ENCODE data around the gene NR2C2. TPM values are rescaled to one million over a fixed set of nuclear protein-coding genes. Genes with fewer than 3 reads are reported as not detected.

NR2C2 gene
- total and polyA plus RNA-seq, 2 of the 13 experiments (the other 11 are each of a cell fraction or from before 2014, with no cell fraction given): 7.8 to 11.8 TPM

DNA sequence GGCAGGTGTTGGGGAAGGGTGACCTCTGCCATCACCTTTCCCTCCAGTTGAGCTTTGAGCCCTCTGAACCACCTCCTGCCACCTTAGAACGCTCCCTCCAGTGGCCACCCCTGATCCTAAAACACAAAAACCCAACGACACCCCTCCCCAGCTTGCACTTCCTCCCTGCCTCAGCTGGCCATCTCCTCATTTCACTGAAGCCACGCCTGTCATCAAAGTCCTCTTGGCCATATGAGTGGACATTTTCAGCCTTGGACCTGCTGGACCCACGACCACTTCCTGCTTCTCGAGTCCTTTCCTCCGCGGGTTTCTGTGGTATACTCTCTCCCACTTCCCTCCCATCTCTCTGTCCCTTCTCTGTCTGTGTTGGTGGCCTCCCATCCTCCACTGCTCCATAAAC is 48.5 kb upstream of the NR2C2 start:
- ATAC-seq (no peak), DNase-seq (ENCODE audit: low spot score) (no peak), FAIRE-seq (no peak)
- no peaks in the 10 kb centered on the region for H3K79me2 ChIP-seq (ENCODE audit: insufficient read depth, low read length)
- no peaks in the 10 kb centered on the region; a peak in 1 of 5 replicates for H3K27me3 ChIP-seq (ENCODE audit: control insufficient read depth in 1 of 2, insufficient read depth in 2 of 2, low read length in 2 of 2)
- H3K27ac ChIP-seq (ENCODE audit: extremely low read length, insufficient read depth, low read length): no peak overlapping the region
- no peak overlapping the region for H3K9ac ChIP-seq (ENCODE audit: insufficient read depth, low read depth, low read length)
- CTCF ChIA-PET (ENCODE audit: low intra/inter-chr PET ratio, low total read pairs): no interaction called here
- H3K4me3 ChIP-seq (replicated peaks in 1 of 3; ENCODE audit: insufficient read depth in 1 of 3, low read depth in 2 of 3, low read length in 3 of 3): no peak overlapping the region; a peak in 1 of 6 replicates
- peaks cover 34% of the 10 kb centered on the region for H3K4me1 ChIP-seq (ENCODE audit: insufficient read depth, low read length)
- no peak overlapping the region for H2AFZ ChIP-seq (ENCODE audit: low read length)
- no peaks in the 10 kb centered on the region for H4K20me1 ChIP-seq (ENCODE audit: insufficient read depth, low read length)
- intact Hi-C loops (cut with micrococcal nuclease; ENCODE audit: unreplicated experiment) (no loop called here), in situ Hi-C loops (cut with HindIII; ENCODE audit: extremely low pct_ligation_motif_present, low pct_unique_long_range_greater_than_20kb) (no loop called here)
- H3K36me3 ChIP-seq (replicated peaks in 1 of 2; ENCODE audit: control insufficient read depth in 1 of 2, insufficient read depth in 2 of 2, low read length in 2 of 2): no peaks in the 10 kb centered on the region
- H3K4me2 ChIP-seq (ENCODE audit: low read depth, low read length): peak overlapping the region; percentile 7; the same call in 1 of the 2 replicates
- no TSS peak for BruUV-seq (replicated peaks)
- WGBS (ENCODE audit: low lambda C conversion rate): 5% methylated on average over 7 of the region's 7 CpGs
- no peak for TF ChIP-seq NR2F6 (IDR thresholded peaks at IDR 0.05)
- 0 out of 2 replicates have a peak, but pooled peaks have one; percentile 13 for TF ChIP-seq NR2F6 (CRISPR knock-in tag; IDR thresholded peaks at IDR 0.05)
- TF ChIP-seq, protein P1, sequence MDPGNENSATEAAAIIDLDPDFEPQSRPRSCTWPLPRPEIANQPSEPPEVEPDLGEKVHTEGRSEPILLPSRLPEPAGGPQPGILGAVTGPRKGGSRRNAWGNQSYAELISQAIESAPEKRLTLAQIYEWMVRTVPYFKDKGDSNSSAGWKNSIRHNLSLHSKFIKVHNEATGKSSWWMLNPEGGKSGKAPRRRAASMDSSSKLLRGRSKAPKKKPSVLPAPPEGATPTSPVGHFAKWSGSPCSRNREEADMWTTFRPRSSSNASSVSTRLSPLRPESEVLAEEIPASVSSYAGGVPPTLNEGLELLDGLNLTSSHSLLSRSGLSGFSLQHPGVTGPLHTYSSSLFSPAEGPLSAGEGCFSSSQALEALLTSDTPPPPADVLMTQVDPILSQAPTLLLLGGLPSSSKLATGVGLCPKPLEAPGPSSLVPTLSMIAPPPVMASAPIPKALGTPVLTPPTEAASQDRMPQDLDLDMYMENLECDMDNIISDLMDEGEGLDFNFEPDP (CRISPR knock-in tag; conservative IDR thresholded peaks at IDR 0.05): no peak
- no peak for TF ChIP-seq ZSCAN29 (CRISPR knock-in tag; conservative IDR thresholded peaks at IDR 0.05)
- no peaks in the 10 kb centered on the region for H3K9me3 ChIP-seq (ENCODE audit: low read length)
- POLR2A ChIA-PET: no interaction called here

DNA sequence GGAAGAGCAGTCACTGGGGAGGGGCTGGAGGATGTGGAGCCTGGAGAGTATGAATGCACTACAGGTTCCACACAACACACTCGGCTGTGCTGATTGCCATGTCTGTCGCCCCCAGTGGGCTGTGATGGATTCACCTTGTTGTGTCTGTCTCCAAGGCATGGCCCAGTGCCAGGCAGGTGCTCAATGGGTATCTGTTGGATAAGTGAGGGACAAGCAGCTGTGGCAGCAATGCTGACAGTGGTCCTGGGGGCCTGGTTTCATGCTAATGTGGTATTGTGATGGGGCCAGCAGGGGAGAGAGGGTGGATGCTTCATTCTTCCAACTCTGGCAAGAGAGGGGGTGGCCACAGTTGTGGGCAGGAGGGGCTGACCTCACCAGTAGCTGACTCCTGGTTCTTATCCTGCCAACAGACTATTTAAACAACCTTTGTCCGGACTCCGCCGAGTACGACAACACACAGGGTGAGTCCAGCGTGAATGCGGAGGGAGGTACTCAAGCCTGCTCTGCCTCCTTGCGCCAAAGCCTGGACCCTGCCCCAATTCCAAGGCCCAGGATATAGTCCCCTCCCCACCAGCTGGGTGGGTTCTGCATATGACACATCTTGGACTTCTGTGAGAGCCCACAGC is 47.3 kb upstream of the NR2C2 start:
- H3K9ac ChIP-seq (ENCODE audit: insufficient read depth, low read depth, low read length): no peak overlapping the region
- no peaks in the 10 kb centered on the region for H4K20me1 ChIP-seq (ENCODE audit: insufficient read depth, low read length)
- in situ Hi-C loops (cut with HindIII; ENCODE audit: extremely low pct_ligation_motif_present, low pct_unique_long_range_greater_than_20kb) (no loop called here), intact Hi-C loops (cut with micrococcal nuclease; ENCODE audit: unreplicated experiment) (no loop called here)
- ChIA-PET CTCF (ENCODE audit: low intra/inter-chr PET ratio, low total read pairs) (no interaction called here), POLR2A (no interaction called here)
- peaks cover 34% of the 10 kb centered on the region for H3K4me1 ChIP-seq (ENCODE audit: insufficient read depth, low read length)
- no peaks in the 10 kb centered on the region; a peak in 1 of 5 replicates for H3K27me3 ChIP-seq (ENCODE audit: control insufficient read depth in 1 of 2, insufficient read depth in 2 of 2, low read length in 2 of 2)
- H3K9me3 ChIP-seq (ENCODE audit: low read length): peaks cover 2% of the 10 kb centered on the region; the same call in 1 of the 2 replicates
- peak; percentile 90 for ATAC-seq
- no TSS peak for BruUV-seq (replicated peaks)
- H2AFZ ChIP-seq (ENCODE audit: low read length): no peak overlapping the region
- FAIRE-seq: no peak
- no peaks in the 10 kb centered on the region for H3K36me3 ChIP-seq (replicated peaks in 1 of 2; ENCODE audit: control insufficient read depth in 1 of 2, insufficient read depth in 2 of 2, low read length in 2 of 2)
- H3K79me2 ChIP-seq (ENCODE audit: insufficient read depth, low read length): no peaks in the 10 kb centered on the region
- no peak overlapping the region for H3K27ac ChIP-seq (ENCODE audit: extremely low read length, insufficient read depth, low read length)
- H3K4me3 ChIP-seq (replicated peaks in 1 of 3; ENCODE audit: insufficient read depth in 1 of 3, low read depth in 2 of 3, low read length in 3 of 3): no peak overlapping the region; a peak in 1 of 6 replicates
- peak; percentile 46 for DNase-seq (ENCODE audit: low spot score)
- 10% methylated on average over 2 of the region's 9 CpGs for WGBS (ENCODE audit: low lambda C conversion rate)
- H3K4me2 ChIP-seq (ENCODE audit: low read depth, low read length): peak overlapping the region; percentile 10; the same call in 1 of the 2 replicates
- TF ChIP-seq ZNF382 (CRISPR knock-in tag; IDR thresholded peaks at IDR 0.05; ENCODE audit: borderline replicate concordance): no peak
- 0 out of 2 replicates have a peak, but pooled peaks have one; percentile 10 for TF ChIP-seq SALL1 (CRISPR knock-in tag; IDR thresholded peaks at IDR 0.05)
- peak; percentile 39; the same call in 1 of the 2 replicates for TF ChIP-seq HNF4A (CRISPR knock-in tag; IDR thresholded peaks at IDR 0.05)
- TF ChIP-seq ZNF800 (CRISPR knock-in tag; IDR thresholded peaks at IDR 0.05): no peak
- TF ChIP-seq, protein P2, sequence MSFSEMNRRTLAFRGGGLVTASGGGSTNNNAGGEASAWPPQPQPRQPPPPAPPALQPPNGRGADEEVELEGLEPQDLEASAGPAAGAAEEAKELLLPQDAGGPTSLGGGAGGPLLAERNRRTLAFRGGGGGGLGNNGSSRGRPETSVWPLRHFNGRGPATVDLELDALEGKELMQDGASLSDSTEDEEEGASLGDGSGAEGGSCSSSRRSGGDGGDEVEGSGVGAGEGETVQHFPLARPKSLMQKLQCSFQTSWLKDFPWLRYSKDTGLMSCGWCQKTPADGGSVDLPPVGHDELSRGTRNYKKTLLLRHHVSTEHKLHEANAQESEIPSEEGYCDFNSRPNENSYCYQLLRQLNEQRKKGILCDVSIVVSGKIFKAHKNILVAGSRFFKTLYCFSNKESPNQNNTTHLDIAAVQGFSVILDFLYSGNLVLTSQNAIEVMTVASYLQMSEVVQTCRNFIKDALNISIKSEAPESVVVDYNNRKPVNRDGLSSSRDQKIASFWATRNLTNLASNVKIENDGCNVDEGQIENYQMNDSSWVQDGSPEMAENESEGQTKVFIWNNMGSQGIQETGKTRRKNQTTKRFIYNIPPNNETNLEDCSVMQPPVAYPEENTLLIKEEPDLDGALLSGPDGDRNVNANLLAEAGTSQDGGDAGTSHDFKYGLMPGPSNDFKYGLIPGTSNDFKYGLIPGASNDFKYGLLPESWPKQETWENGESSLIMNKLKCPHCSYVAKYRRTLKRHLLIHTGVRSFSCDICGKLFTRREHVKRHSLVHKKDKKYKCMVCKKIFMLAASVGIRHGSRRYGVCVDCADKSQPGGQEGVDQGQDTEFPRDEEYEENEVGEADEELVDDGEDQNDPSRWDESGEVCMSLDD (CRISPR knock-in tag; IDR thresholded peaks at IDR 0.05; ENCODE audit: borderline replicate concordance): no peak
- TF ChIP-seq, protein P3, sequence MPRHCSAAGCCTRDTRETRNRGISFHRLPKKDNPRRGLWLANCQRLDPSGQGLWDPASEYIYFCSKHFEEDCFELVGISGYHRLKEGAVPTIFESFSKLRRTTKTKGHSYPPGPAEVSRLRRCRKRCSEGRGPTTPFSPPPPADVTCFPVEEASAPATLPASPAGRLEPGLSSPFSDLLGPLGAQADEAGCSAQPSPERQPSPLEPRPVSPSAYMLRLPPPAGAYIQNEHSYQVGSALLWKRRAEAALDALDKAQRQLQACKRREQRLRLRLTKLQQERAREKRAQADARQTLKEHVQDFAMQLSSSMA (CRISPR knock-in tag; IDR thresholded peaks at IDR 0.05): no peak
- no peak for TF ChIP-seq KMT2B (CRISPR knock-in tag; IDR thresholded peaks at IDR 0.05)
